Measurements from ENCODE around the gene DNAAF1. TPM values are rescaled to one million over a fixed set of nuclear protein-coding genes. Genes with fewer than 3 reads are reported as not detected.

Gene DNAAF1
- total RNA-seq, 2 donors from 2014 or later: 0.19 TPM; not detected in 1

DNA sequence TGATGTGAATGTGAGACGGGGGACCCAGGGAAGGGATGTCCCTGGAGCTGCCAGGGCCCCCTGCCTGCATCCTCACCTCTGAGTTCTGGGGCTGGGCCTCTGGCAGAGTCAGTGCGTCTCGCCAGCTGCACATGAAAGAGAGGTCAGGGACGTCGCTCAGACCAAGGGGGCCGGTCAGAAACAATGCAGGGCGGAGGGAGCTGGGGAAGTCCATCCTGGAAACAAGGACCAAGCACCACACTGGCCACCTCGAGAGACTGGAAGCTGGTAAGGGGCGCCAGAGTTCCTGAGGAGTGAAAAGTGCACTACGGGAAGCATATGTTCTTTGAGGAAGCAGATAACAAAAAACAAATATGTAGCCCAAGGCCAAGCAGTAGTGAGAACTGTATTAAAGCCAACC is 39.7 kb downstream of the DNAAF1 start:
- H3K4me3 Mint-ChIP-seq: peak overlapping the region; percentile 96 to 98
- H3K36me3 Mint-ChIP-seq (ENCODE audit: insufficient read depth in 2 of 2): peaks cover 2 to 3% of the 10 kb centered on the region in 2 donors
- DNase-seq: no peak
- H3K27ac Mint-ChIP-seq: peak overlapping the region; percentile 24
- peaks cover 24% of the 10 kb centered on the region for H3K4me1 Mint-ChIP-seq (ENCODE audit: low read depth)
- ATAC-seq (replicated peaks in 1 of 2): no peak
- H3K27me3 Mint-ChIP-seq (ENCODE audit: low read depth): no peaks in the 10 kb centered on the region
- H3K9me3 Mint-ChIP-seq: no peaks in the 10 kb centered on the region

DNA sequence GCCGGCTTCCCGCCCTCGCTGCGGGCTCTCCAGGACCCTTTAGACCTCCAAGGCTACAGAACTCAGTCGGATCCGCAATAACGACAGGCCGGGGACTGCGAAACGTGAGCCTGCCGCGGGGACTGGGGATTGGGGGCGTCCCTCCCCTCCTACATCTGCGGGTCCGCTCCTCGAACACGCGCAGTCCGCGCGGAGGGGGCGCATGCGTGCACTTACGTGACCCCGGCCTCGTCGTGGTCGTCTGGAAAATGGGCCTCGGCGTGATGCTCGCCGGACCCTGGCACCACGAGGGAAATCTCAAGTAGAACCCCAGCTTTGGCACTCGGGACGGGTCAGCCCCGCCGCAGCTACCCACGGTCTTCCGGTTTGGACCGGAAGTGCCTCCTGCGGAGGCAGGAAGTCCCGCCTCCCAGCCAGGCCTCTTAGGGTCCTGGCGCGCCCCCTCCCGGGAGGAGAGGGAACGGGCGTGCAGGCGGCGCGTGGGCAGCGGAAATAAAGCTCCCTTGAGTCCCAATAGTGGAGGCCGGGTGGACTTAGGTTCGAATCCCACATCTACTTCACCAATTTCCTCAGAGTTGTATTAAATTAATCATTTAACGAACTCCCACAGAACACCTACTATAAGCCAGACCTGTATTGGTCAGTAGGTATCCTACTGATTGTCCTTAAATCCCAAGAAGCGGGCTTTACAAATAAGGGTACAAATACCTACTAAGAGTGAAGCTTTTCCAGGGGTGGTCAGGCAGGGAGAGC is 41.8 kb downstream of the DNAAF1 start, which contains the start of gene TAF1C:
Gene TAF1C, minus strand, starts transcription at position 373 of the 753 bp plus-strand sequence. CDS start 2,069 bp downstream, outside the sequence.
- Mint-ChIP-seq H3K27me3 (ENCODE audit: low read depth) (no peaks in the 10 kb centered on the region), H3K4me1 (ENCODE audit: low read depth) (peaks cover 24% of the 10 kb centered on the region), H3K4me3 (peak within 1 kb of the TSS; percentile 96 to 98), H3K27ac (peak within 1 kb of the TSS; percentile 98), H3K9me3 (no peaks in the 10 kb centered on the region), H3K36me3 (ENCODE audit: insufficient read depth in 2 of 2) (peaks cover 2 to 3% of the 10 kb centered on the region in 2 donors)
- peak; percentile 97 to 98 for ATAC-seq (replicated peaks in 1 of 2)
- DNase-seq: peak; percentile 93 to 96

DNA sequence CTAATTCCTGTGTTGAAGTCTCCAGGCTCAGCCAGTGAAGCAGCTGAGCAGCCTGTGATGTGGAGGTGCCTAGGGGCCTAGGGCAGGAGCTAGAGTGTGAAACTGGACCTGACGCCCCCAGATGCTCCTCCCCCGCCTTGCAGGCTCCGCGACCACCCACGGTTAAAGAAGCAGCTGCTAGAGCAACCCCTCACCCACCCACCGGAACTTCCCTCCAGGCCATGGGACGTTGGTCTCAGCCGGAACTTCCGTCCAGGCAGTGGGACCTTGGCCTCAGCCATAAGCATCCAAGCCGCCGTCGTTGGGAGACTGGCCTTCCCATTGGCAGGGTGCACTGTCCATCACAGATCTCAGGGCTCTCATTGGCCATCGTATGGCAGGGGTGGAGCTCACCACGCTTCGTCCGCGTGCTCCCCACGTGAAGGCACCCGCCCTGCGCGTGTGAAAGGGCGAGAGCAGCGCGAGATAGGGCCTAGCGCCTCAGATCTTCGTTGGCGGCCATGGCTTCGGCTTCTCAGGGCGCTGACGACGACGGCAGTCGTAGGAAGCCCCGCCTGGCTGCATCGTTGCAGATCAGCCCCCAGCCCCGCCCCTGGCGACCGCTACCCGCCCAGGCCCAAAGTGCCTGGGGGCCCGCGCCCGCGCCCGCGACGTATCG is 45.8 kb downstream of the DNAAF1 start, which contains the start of gene ADAD2:
Gene ADAD2, plus strand, starts transcription at position 427 of the 658 bp plus-strand sequence. Its CDS starts 74 bp downstream, at position 501.
- ATAC-seq (replicated peaks in 1 of 2): no peak
- Mint-ChIP-seq H3K27me3 (ENCODE audit: low read depth) (no peaks in the 10 kb centered on the region), H3K27ac (no peak within 1 kb of the TSS), H3K4me3 (no peak within 1 kb of the TSS), H3K36me3 (ENCODE audit: insufficient read depth in 2 of 2) (peaks cover 0 to 2% of the 10 kb centered on the region in 2 donors), H3K4me1 (ENCODE audit: low read depth) (peaks cover 25% of the 10 kb centered on the region), H3K9me3 (no peaks in the 10 kb centered on the region)
- peak in 1 of 2 donors; percentile 18 for DNase-seq

DNA sequence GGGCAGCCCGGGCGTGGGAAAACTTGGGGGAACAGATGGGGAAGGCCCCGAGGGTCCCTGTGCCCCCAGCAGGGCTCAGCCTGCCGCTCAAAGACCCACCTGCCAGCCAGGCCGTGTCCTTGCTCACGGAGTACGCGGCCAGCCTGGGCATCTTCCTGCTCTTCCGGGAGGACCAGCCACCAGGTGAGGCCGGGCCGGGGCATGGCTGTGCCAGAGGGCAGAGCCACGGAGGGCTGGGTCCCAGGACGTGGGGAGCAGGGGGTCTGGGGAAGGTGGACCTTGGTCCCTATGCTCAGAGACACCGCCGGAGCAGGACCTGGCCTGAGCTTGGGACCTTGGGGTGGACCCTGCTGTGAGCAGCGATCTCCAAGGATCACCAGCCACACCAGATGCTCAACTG is 46.4 kb downstream of the DNAAF1 start:
- Mint-ChIP-seq H3K4me1 (ENCODE audit: low read depth) (peaks cover 21% of the 10 kb centered on the region), H3K4me3 (no peak overlapping the region), H3K27ac (no peak overlapping the region), H3K36me3 (ENCODE audit: insufficient read depth in 2 of 2) (peaks cover 0 to 2% of the 10 kb centered on the region in 2 donors), H3K9me3 (no peaks in the 10 kb centered on the region), H3K27me3 (ENCODE audit: low read depth) (no peaks in the 10 kb centered on the region)
- ATAC-seq (replicated peaks in 1 of 2): no peak
- no peak for DNase-seq

DNA sequence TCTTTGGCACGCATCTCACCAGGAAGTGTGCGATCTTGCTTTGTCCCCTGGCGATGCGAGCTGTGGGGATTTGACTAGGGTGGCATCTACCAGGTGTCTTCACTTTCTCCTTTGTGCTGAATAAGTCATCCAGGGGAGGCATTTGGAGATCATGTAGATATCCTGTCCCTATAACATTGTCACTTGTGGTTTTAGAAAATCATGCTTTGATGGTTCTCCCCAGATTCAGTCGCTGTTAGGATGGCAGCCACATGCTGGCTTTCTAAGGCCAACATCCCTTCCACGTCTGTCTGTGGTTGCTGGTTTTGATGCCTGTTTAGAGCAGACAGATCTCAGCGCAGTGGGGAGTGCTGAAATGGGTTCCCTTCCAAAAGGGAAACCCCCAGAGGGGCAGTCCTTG is 48.4 kb downstream of the DNAAF1 start:
- no peaks in the 10 kb centered on the region for H3K27me3 Mint-ChIP-seq (ENCODE audit: low read depth)
- H3K4me3 Mint-ChIP-seq: peak overlapping the region; percentile 51 to 75
- ATAC-seq (replicated peaks in 1 of 2) (peak; percentile 58 to 63), DNase-seq (peak in 1 of 2 donors; percentile 18)
- peaks cover 21% of the 10 kb centered on the region for H3K4me1 Mint-ChIP-seq (ENCODE audit: low read depth)
- no peaks in the 10 kb centered on the region for H3K9me3 Mint-ChIP-seq
- H3K27ac Mint-ChIP-seq: no peak overlapping the region
- H3K36me3 Mint-ChIP-seq (ENCODE audit: insufficient read depth in 2 of 2): no peaks in the 10 kb centered on the region

DNA sequence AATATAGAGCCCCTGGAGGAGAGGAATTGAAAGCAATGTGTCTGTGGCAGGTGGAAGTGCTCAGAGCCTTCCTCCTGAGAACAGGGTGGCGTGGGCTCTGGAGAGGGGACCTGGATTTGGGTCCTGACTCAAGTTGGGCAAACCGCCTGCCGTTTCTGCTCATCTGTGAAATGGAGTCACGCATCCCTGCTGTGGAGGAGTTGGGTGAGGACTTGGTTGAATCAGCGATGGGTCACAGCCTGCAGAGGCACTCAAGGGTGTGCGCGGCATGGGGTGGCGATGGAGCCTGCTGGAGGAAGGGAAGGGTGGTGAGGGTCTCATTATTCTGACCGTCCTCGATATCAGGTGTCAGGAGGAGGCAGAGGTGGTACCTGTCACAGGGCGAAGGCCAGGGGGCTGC is 48.9 kb downstream of the DNAAF1 start:
- peak overlapping the region; percentile 51 to 75 for H3K4me3 Mint-ChIP-seq

DNA sequence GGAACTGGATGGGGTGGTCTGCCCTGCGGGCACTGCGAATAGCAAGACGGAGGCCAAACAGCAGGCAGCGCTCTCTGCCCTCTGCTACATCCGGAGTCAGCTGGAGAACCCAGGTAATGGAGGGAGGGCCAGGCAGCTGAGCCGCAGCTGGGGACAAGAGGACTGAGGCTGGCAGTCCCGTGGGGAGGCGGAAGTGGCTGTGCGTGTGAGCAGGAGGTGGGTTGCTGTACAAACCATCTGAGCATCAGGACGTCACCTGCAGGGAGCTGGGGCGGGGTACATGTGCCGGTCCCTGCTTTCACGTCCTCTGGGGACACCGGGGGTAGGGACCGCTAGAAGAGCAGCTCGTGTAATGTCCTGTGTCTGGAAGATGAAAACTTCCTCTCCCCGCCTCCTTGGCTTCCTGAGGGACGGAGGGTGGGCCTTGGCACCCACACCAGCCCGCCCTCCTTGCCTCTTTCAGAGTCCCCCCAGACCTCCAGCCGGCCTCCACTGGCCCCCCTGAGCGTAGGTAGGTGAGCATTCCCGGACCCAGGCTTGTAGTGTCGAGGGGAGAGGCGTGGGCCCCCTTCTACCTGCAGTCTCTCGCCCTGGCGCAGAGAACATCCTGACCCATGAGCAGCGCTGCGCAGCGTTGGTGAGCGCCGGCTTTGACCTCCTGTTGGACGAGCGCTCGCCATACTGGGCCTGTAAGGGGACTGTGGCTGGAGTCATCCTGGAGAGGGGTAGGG is 49.5 kb downstream of the DNAAF1 start:
- peak overlapping the region; percentile 51 to 75 for H3K4me3 Mint-ChIP-seq
- no peaks in the 10 kb centered on the region for H3K27me3 Mint-ChIP-seq (ENCODE audit: low read depth)
- no peaks in the 10 kb centered on the region for H3K36me3 Mint-ChIP-seq (ENCODE audit: insufficient read depth in 2 of 2)
- H3K27ac Mint-ChIP-seq: no peak overlapping the region
- ATAC-seq (replicated peaks in 1 of 2) (peak; percentile 74 to 76), DNase-seq (peak; percentile 52 to 62)
- peaks cover 21% of the 10 kb centered on the region for H3K4me1 Mint-ChIP-seq (ENCODE audit: low read depth)
- H3K9me3 Mint-ChIP-seq: no peaks in the 10 kb centered on the region

More for the DNA sequence above, 48.9 kb downstream of the DNAAF1 start:
- no peaks in the 10 kb centered on the region for H3K9me3 Mint-ChIP-seq
- H3K27ac Mint-ChIP-seq: peak overlapping the region; percentile 54
- no peaks in the 10 kb centered on the region for H3K27me3 Mint-ChIP-seq (ENCODE audit: low read depth)
- peak in 1 of 2 donors; percentile 25 for DNase-seq
- H3K36me3 Mint-ChIP-seq (ENCODE audit: insufficient read depth in 2 of 2): no peaks in the 10 kb centered on the region
- ATAC-seq (replicated peaks in 1 of 2): peak; percentile 24 to 34
- peaks cover 21% of the 10 kb centered on the region for H3K4me1 Mint-ChIP-seq (ENCODE audit: low read depth)

DNA sequence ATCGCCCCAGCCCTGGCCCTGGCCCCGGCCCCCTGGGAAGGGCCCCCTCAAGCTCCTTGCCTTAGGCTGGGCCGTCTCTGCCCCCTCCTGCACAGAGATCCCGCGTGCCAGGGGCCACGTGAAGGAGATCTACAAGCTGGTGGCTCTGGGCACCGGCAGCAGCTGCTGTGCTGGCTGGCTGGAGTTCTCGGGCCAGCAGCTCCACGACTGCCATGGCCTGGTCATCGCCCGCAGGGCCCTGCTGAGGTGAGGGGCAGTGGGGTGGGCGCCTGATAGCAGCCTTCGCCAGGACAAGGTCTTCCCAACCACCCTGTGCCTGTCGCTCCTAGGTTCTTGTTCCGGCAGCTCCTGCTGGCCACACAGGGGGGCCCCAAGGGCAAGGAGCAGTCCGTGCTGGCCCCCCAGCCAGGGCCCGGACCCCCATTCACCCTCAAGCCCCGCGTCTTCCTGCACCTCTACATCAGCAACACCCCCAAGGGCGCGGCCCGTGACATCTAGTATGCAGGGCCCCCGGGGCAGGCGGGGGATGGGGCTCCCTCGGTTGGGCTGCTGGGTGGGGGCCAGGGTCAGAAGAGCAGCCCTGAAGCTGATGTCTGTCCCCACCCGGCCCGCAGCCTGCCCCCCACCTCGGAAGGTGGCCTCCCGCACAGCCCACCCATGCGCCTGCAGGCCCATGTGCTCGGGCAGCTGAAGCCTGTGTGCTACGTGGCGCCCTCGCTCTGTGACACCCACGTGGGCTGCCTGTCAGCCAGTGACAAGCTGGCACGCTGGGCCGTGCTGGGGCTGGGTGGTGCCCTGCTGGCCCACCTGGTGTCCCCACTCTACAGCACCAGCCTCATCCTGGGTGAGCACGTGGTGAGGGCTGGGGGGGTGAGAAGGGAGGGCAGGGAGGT is 50.3 kb downstream of the DNAAF1 start:
- no peaks in the 10 kb centered on the region for H3K9me3 Mint-ChIP-seq
- H3K27ac Mint-ChIP-seq: no peak overlapping the region
- H3K27me3 Mint-ChIP-seq (ENCODE audit: low read depth): no peaks in the 10 kb centered on the region
- peaks cover 21% of the 10 kb centered on the region for H3K4me1 Mint-ChIP-seq (ENCODE audit: low read depth)
- ATAC-seq (replicated peaks in 1 of 2): no peak
- no peaks in the 10 kb centered on the region for H3K36me3 Mint-ChIP-seq (ENCODE audit: insufficient read depth in 2 of 2)
- no peak overlapping the region for H3K4me3 Mint-ChIP-seq
- no peak for DNase-seq

DNA sequence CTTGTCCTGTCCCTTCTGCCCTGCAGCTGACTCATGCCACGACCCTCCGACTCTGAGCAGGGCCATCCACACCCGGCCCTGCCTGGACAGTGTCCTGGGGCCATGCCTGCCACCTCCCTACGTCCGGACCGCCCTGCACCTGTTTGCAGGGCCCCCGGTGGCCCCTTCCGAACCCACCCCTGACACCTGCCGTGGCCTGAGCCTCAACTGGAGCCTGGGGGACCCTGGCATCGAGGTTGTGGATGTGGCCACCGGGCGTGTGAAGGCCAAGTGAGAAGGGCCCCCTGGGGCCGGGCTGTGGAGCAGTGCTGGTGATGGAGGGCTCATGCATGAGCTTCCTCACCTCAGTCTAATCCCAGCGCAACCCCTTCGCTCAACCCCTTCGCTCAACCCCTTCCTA is 51.0 kb downstream of the DNAAF1 start:
- H3K4me1 Mint-ChIP-seq (ENCODE audit: low read depth): peaks cover 21% of the 10 kb centered on the region
- H3K36me3 Mint-ChIP-seq (ENCODE audit: insufficient read depth in 2 of 2): no peaks in the 10 kb centered on the region
- H3K9me3 Mint-ChIP-seq: no peaks in the 10 kb centered on the region
- H3K4me3 Mint-ChIP-seq: no peak overlapping the region
- ATAC-seq (replicated peaks in 1 of 2): no peak
- H3K27me3 Mint-ChIP-seq (ENCODE audit: low read depth): no peaks in the 10 kb centered on the region
- H3K27ac Mint-ChIP-seq: no peak overlapping the region
- no peak for DNase-seq

DNA sequence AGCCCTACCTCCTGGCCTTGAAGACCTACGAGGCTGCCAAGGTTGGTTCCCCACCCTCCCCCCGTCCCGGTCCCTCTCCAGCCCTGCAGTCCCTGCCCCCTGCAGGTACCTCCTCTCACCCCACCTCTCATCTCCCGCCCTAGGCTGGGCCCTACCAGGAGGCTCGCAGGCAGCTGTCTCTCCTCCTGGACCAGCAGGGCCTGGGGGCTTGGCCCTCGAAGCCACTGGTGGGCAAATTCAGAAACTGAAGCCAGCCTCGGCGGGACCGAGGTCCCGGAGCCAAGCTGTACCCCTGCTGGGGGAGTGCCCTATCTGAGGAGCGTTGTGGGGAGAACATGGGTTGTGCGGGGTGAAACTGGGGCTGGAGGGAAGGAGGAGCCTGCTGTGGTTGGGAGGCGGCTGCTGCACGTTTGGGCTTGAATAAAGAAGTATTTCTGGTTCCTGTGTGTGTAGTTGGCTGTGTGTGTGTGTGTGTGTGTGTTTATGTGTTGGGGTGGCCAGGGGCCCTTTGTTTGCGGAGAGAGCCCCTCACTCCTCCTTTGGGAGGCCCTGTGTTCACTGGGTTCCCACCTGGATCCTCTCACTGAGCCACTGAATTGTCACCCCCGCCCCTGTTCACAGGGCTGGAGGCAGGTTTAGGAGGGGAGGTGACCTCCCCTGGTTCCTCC is 51.8 kb downstream of the DNAAF1 start:
- H3K9me3 Mint-ChIP-seq: no peaks in the 10 kb centered on the region
- no peak overlapping the region for H3K27ac Mint-ChIP-seq
- DNase-seq (no peak), ATAC-seq (replicated peaks in 1 of 2) (no peak)
- peaks cover 21% of the 10 kb centered on the region for H3K4me1 Mint-ChIP-seq (ENCODE audit: low read depth)
- no peaks in the 10 kb centered on the region for H3K27me3 Mint-ChIP-seq (ENCODE audit: low read depth)
- no peak overlapping the region for H3K4me3 Mint-ChIP-seq
- H3K36me3 Mint-ChIP-seq (ENCODE audit: insufficient read depth in 2 of 2): no peaks in the 10 kb centered on the region

DNA sequence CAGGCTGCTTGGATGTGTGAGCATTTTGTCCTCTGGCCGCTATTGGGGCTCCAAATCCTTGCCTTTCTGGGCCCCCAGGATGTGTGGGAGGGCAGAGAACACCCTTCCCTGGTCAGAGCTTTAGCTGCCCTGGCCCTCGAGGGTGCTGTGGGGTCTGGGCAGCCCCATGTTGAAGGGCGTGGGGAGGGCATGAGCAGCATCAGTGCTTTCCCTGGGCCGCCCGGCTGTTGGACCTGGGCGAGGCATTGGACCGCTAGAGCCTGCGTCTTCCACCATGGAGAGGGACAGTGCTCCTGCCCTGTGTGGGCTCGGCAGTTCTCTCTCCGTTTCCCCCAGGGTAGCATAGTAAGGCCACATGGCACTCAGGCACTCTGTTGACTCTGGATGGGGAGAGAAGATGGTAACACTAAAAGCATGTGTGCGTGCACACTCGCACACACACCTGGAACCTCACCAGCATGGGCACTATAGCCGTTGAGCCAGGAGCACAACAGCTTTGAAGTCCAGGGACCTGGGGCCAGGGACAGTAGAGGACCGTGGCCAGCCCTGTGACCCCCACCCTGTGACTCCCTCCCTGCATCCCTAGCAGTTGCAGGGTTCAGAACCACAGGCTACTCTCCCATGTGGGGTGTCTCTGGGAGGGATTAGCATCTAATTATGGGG is 52.5 kb downstream of the DNAAF1 start:
- no peaks in the 10 kb centered on the region for H3K9me3 Mint-ChIP-seq

More for the DNA sequence above, 52.5 kb downstream of the DNAAF1 start:
- H3K27ac Mint-ChIP-seq: no peak overlapping the region
- no peaks in the 10 kb centered on the region for H3K36me3 Mint-ChIP-seq (ENCODE audit: insufficient read depth in 2 of 2)
- H3K4me1 Mint-ChIP-seq (ENCODE audit: low read depth): peaks cover 21% of the 10 kb centered on the region
- ATAC-seq (replicated peaks in 1 of 2) (no peak), DNase-seq (no peak)
- H3K4me3 Mint-ChIP-seq: no peak overlapping the region
- no peaks in the 10 kb centered on the region for H3K27me3 Mint-ChIP-seq (ENCODE audit: low read depth)
